SU-DHL-6 (cell line): ENCODE results near the gene DPH2.

Experiments
- CTCF ChIP-seq: fragments of 200-600 bp; sonication (generic); IDR thresholded peaks from one replicate; pipeline ENCODE4 v1.5.1; 2017; ENCODE audit warnings: antibody characterized with exemption, mild to moderate bottlenecking, low read length, moderate library complexity; ENCODE audit not compliant: insufficient read depth, poor library complexity, severe bottlenecking
- EZH2phosphoT487 ChIP-seq: fragments of 200-600 bp; sonication (generic), shearing (Covaris generic); conservative IDR thresholded peaks from 2 replicates; pipeline ENCODE4 v1.6.1; 2018; ENCODE audit warnings: mild to moderate bottlenecking, antibody characterized with exemption, low read length, moderate library complexity, mixed read lengths

- TF ChIP-seq CTCF = peak; percentile 76
- TF ChIP-seq EZH2phosphoT487 = no peak
Observed at GRCh38 chr1:43946236-43947060, 23.4 kb upstream of the DPH2 start, which contains the start of gene IPO13.
